Measurements from ENCODE around the gene CPED1.
"Not testable (repeated sequence)": the region's sequence is repeated elsewhere in the genome, so short reads cannot be mapped to it uniquely, and the experiment has no call there.

CPED1 gene

DNA sequence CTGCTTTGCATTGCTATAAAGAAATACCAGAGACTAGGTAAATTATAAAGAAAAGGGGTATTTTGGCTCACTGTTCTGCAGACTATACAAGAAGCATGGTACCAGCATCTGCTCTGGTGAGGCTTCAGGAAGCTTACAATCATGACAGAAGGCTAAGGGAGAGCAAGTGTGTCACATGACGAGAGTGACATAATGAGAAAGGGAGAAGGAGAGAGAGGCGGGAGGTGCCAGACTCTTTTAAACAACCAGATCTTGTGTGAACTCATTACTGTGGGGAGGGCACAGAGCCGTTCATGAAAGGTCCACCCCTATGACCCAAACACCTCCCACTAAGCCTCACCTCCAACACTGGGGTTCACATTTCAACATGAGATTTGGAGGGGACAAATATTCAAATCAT lies 281.3 kb downstream of the CPED1 start:
- DNase-seq: no peak

DNA sequence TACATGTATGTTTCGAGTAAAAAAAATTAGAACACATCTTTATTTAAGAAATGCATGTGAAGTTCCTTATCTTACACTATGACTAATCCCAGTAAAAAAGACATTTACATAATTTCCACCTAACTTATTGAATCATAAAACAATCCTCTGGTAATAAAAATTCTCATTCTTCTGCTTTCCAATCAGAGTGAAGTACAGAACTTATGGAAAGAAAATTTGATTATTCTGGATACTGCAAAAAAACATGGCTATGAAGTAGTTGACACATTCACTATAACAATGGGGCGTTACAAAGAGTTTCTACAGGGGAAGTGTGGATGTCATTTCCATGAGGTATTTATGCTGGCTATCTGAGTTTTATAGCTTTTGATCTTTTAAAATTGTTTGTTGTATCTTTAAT lies 282.6 kb downstream of the CPED1 start:
- no peak for DNase-seq

DNA sequence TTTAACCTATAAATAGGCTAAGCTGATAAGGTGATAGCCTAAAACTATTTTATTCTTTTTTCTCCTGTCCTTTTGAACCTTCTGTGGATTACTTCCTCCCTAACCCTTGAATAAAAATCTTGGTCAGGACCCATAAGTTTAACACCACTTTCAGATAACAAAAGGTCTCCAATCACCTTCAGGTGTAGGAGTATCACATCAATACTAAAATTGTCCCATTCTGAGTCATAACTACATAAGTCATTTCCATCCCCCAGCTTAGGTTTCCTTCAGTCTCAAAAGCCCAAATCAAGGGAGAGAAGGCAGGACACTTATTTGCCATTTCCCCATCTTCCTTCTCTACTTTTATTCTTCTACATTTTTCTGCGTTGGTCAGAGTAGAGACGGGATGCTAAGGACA lies 283.4 kb downstream of the CPED1 start:
- DNase-seq: no peak

DNA sequence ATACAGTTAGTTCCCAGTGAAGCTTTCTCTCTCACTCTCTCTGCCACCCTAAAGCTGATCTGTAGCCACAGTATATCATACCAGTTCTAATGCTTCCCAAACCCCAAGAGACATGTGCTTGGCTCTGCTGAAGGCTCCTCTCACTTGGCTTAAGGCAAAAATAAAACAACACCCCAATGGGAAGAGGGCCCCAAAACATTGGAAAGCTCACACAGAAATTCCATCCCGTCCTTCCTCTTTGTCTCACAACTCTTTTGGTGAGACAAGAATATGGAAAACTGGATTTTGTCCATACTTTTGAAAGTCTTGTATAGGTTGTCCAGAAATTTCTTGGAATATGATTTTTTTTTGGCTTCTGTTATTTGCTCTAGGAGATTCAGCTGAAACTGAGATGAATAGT lies 284.2 kb downstream of the CPED1 start:
- no peak for DNase-seq

DNA sequence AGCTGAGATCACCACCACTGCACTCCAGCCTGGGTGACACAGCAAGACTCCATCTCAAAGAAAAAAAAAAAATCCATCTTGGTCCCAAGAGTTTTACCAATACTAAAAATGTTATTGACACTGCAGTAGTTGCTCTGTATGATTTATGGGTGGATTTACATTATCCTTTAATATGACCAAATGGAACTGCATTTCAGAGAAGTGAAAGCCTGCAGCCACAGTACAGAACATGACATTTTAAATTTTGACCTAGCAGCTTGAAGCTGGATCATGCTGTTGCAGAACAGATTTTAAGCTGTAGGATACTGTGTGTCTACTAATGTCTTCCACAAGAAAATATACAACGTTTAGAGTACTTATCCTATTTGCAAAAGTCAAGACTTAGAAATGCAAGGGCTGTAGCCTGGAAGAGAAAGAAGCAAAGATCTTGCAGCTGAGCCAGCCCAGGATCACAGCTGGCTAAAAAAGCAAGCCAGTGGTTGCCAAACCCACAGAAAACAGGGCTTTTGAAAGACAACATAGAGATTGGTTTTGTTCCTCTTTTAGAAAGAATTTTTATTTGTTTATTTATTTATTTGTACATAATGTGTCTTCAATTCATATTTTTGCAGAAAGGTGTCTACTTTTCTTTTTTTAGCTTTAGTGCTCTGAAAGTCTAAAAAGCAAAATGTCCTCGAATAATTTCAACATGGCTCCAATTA lies 285.1 kb downstream of the CPED1 start:
- no peak for DNase-seq

DNA sequence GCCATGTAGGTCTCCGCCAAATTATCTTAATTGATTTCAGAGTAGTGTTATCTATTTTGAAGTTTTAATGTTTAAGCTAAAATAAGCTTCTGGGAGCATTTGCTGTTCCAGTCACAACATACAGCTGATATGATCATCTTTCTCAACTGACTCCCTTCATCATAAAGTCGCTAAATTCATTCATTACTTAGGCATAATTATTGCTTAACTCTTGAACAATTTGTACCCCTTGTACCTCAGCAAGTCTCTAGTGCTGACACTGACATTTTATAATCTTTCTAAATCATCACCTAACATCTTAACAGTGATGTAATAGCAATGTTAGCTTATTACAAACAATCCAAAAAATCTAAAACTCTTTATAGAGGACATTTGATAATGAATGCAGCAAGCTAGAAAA lies 286.0 kb downstream of the CPED1 start:
- no peak for DNase-seq

DNA sequence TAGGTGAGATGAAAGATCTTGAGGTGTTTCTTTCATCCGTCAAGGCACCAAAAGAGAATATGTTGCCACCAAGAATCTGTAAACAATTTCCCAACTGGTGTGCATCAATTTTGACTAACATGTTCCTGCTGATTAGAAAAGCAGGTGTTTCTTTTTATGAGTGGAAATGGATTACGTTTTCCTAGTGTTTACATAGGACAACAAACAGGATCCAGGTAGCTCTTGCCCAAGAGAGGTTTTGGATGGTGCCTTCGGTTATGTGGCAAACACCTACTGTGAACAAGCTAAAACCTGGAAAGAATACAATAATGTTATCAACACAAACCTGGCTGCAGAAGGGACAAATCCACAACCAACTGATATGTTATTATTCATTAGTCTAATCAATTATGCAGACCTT lies 286.7 kb downstream of the CPED1 start:
- no peak for DNase-seq

DNA sequence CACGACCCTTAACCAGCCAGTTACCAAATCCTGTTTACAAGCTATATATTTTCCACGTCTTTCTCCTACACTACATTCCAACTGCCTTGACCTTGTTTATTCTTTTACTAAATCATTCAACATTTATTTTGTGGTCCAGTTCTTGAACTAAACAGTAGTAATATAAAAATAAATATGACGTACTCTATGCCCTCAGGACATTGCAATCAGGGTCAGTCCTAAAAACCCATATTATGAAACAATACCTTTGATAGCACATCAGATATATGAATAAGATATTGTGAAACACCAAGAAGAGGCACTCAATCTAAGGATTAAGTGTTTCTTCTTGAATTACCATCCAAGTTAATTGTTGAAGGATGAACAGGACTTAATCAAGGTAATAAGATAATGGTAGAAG lies 287.8 kb downstream of the CPED1 start:
- no peak for DNase-seq

DNA sequence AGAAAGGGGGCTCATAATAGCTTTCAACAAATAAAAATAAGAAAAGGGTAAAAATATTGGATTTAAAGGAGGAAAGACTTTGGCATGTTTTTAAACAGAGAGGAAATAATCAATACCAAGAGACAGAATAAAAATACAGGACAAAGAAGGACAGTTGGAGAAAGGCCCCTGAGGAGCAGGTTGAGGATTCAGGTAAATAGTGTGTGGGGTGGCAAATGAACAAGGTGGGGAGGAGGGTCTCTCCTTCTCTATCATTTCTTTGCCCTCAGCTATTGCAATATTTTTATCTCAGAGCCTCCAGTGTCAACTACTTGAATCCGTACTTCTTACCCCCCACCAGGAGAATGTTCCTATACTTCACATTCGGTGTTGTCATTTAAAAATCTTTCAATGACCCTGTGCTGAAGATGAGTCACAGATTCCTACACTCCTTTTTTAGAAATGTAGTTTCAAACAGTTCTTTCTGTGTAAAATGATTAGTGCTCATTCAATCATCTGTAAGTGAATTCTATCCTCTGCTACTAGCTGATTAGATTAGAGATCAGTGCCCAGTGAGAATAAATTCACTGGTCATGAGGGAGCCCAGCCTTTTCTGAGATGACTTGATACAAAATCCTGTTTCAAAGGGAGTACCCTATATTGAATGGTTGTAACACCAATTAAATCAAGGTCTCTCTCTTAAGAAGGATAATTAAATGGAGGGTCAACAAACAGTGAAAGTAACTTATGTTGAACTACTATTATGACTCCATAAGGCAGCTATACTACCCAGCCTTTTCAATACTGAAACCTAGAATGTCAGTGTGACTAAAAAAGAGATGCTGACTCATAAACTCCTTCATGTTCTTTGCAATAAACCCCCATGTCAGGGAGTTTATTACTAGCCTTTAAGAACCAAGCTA lies 289.9 kb downstream of the CPED1 start:
- no peak for DNase-seq

DNA sequence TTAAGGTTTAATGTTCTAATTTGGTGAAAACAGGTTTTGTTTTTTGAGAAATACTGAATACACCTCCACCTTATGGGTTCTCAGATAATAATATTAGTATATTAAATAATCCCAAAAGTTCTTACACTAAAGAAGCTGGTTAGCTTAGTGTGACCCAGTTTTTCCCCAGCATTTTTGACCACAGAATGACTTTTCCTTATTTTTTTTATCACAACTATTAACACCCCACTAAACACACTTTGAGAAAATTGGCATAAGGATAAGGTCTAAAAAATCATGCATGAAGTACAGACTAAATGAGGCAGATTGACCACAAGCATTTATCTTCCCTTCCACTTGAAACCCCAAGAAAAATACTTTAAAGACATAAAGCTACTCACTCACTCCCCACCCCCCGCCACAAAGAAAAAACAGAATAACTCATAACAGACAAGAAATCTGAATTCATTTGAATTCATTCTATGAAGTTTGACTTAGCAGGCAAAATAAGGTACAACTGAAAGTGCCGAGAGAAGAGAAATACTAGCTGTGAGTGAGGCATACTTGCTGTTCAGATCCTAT lies 290.6 kb downstream of the CPED1 start:
- no peak for DNase-seq

DNA sequence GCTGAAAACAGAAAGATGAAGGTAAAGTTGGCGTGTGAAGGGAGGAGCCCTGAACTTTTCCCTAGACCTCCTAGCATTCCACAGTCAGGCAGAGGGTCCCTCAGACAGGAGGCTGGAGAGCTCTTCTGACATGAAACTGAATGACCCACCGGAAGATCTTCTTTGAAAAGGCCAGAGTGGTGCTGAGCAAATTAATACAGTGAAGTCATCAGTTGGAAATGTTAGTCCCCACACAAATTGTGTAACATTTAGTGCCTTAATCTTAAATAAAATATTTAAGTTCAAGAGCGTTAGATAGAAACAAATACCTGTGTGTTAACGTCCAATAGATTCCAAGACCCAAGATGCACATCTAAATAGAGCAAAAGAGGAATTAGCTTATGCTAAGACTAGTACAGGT lies 291.3 kb downstream of the CPED1 start:
- no peak for DNase-seq

DNA sequence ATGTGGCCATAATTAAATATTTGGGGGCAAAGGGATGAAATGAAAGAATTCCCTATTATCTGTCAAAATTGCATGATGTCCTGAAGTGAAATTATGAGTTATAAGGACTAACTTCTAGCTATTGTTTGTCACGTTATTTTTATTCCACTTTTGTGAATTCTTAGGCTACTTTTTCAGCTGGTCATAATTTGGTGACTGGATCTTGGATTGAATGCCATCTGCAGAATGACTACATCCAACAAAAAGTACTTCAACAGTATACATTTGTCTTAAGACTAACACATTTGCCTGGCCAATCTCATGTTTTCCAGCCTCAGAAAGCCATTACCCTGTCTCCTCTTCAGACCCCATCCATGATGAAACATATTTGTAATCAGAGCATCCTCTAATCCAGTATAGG lies 292.1 kb downstream of the CPED1 start:
- DNase-seq: no peak

DNA sequence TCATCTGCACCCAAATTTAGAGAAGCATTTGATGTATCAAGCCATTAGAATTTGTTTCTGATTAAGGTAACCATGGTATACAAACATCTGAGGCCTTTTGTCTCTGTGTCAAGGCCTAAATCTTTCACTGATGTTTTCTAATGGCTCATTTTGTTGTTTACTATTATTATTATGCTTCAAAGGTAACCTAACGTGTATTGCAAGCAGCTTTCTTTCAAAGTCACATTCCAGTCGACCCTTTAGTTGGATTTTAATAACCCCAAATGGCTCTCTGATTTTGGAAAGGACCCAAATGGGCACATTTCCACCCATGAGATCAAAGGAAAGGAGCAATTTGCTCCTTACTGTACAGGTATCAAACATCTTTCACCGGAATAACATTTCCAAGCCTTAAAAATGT lies 293.6 kb downstream of the CPED1 start:
- no peak for DNase-seq

DNA sequence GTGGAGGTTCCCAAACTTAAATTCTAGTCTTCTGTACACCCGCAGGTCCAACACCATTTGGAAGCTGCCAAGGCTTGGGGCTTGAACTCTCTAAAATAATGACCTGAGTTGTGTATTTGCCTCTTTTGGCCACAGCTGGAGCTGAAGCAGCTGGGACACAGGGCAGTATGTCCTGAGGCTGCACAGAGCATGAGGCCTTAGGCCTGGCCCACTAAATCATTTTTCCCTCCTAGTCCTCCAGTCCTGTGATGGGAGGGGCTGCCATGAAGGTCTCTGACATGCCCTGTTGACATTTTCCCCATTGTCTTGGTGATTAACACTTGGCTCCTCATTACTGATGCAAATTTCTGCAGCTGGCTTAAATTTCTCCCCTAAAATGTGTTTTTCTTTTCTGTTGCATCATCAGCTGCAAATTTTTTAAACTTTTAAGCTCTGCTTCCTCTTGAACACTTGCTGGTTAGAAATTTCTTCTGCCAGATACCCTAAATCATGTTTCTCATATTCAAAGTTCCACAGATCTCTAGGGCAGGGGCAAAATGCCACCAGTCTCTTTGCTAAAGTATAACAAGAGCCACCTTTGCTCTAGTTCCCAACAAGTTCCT lies 296.7 kb downstream of the CPED1 start:
- no peak for DNase-seq

DNA sequence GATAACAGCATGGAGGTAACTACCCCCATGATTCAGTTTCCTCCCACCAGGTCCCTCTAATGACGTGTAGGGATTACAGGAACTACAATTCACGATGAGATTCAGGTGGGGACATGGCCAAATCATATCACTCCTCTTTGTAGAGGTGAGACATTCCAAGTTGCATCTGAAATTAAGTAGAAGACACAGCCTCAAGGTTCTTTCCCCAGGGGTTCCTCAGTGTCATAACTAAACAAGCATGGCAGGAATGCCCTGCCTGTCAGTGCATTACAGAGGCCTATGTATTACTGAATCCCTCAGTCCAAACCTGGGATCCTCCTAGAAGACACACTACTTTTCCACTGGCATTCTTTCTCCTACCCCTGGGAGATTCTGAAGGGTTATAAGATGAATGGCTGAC lies 297.7 kb downstream of the CPED1 start:
- DNase-seq: no peak

DNA sequence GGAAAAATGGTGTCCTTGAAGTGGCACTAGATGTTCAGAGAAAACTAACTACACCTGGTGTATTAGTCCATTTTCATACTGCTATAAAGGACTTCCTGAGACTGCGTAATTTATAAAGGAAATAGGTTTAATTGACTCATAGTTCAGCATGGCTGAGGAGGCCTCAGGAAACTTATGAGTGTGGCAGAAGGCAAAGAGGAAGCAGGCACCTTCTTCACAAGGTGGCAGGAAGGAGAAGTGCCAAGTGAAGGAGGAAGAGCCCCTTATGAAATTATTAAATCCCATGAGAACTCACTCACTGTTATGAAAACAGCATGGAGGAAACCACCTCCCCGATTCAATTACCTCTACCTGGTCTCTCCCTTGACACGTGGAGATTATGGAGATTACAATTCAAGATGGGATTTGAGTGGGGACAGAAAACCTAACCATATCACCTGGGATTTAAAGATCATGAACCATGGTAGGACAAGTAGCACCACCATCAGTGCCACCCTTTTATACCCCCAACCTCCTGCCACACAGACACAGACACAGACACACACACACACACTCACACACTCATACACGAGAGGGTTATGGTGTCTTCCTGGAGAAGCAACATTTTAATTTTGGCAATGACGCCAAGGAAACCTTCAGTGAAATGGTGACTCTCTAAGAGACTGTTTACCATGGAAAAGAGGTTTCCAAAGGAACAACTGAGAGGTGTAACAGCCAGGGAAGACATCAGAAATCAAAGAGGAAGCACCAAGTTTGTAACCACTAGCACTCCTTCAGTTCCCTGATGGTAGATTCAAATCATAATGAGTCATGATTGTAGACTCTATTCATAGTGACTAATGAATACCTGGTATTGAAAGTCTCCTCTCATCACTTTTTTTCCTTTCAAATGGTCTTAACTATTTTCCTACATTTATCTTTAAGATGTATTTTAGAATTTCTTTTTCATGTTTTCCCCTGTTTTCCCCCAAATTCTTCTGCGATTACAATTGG lies 298.5 kb downstream of the CPED1 start:
- DNase-seq: no peak

DNA sequence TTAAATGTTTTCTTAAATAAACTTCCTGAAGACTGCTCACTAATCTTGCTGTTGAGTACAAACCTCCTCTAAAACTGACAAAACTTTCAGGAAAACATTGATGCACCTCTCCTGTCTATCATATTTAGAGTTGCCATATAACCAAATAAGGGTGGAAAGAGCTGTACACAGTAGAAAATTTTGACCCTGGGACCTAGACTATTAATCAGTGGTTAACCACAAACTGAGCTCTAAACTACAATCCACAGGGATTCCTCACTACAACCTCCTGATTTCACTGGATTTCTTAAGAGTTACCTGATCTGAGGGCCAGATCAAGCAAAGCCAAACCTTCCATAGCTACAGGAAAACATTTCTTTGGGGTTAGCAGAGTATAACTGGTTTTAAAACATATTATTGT lies 300.4 kb downstream of the CPED1 start:
- DNase-seq: no peak

DNA sequence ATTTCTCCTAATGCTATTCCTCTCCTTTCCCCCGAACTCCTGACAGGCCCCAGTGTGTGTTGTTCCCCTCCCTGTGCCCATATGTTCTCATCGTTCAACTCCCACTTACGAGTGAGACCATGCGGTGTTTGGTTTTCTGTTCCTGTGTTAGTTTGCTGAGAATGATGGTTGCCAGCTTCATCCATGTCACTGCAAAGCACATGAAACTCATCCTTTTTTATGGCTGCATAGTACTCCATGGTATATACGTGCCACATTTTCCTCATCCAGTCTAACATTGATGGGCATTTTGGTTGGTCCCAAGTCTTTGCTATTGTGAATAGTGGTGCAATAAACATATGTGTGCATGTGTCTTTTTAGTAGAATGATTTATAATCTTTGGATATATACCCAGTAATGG lies 301.4 kb downstream of the CPED1 start:
- not testable (repeated sequence) for DNase-seq

DNA sequence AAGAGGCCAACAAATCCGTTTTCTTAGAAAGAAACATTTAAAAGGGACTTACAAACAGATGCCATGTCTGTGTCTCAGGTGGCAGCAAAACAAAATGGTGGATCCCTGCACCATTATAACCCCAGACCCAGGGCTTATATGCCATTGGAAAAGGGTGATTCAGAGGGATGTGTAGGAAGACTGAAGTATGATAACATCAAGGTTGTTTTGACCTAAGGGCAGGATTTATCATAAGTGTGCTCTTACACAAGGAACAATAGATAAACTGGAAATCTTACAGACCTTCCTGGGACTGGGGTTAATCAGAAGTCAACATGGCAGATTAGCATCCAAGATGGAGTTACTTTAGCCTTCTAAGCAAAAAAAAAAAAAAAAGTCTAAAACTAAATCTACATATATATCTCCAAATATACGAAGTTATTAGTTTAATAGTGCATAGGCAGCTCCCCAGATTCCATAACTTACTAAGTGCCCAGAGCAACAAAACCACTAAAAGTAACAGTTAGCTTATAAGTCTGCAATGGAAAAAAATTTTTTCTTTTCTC lies 306.0 kb downstream of the CPED1 start:
- DNase-seq: no peak

DNA sequence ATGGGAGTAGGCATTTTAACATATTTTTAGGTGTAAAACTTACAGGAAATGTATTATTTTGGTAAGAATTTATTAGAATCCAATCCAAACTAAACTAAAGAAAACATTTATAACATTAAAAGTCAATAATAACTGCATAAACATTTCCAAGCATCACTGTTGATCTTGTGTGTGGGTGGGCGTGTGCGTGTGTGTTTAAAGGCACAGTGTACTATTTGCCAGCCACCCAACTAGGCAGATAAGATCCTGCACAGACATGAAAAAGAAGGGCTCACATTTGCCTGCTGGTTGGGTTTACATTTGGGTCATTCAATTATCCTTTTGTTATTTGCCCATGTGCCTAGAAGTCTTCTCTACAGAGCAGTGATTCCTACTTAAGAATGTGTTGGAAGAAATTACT lies 309.3 kb downstream of the CPED1 start:
- DNase-seq: no peak

DNA sequence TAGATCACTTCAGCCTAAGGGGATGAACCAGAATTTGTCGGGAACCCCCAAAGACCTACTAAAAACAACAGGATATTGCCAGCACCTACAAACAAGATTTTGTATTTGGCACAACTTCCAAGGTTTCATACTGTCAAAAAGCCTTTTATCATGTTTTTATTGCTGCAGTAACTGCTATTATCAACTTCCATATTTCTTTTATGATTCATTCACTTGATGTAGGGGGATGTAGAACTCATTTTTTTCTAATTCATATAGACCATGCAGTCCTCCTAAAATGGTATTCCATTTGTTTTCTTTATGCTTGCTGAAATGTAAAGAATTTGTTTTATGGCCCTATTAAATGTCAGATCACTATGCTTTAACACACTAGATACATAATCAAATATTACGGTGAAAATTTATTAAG lies 310.3 kb downstream of the CPED1 start:
- no peak for DNase-seq

Data from stimulated activated CD4-positive, alpha-beta T cell treated with anti-CD3 and anti-CD28 coated beads, Interleukin-4, amount 100 ng/mL, for 4 hours (primary cell).